ENCODE measurements around the gene P2RY13.

Gene P2RY13

DNA sequence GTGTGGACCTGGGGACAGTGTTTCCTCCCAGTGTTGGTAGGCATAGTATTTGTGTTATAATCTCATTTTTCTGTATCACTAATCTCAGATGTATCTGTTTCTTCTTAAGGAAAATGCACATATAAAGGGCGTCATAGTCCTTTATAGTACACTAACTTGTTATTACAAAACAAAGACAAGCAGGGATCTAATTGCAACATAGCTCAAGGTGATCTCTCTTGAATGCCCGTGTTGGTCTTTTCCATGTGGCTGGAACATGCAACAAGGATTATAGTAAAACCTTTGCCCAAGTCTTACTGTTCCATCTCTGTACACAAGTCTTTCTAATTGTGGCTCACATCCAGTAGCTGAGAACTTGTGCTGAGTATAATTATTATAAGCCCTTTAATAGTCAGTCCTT lies 9.2 kb downstream of the P2RY13 start:
- no peak for DNase-seq (ENCODE audit: low read depth in 2 of 2)

DNA sequence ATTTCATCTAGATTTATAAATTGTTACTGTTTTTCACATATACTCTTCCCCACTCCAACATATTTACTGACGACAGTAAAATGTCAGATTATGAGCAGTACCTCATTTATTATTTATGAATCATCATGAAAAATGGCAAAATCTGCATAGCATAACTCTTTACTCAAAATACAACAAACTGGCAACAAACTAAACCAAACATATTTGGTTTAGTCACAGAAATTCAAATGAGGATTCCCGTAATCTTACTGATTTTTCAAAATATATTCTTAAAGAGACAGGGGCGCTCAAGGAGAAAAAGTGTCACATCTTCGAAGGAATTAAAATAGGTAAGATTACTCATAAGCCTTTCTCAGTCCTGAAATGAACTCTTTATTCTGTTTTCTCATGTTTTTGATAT lies 9.7 kb downstream of the P2RY13 start:
- no peak for DNase-seq (ENCODE audit: low read depth in 2 of 2)

DNA sequence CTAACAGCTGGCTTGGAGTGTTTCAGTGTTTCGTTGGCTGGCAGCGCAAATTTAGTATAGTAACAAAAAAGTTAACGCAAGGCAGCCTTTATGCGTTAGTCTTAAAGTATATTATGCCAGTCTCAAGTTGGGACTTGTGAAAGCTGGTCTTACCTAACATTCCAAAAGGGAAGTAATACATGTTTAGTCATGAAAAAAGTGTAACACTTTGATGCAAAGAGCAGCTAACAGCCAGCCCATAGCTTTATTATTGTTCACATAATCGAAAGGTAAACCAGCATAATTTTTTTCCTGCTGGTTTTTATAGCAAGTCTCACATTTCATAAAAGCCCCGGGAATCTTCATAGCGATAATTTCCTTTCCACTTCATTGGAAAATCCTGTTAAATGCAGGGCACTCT lies 10.4 kb downstream of the P2RY13 start:
- no peak for DNase-seq (ENCODE audit: low read depth in 2 of 2)

DNA sequence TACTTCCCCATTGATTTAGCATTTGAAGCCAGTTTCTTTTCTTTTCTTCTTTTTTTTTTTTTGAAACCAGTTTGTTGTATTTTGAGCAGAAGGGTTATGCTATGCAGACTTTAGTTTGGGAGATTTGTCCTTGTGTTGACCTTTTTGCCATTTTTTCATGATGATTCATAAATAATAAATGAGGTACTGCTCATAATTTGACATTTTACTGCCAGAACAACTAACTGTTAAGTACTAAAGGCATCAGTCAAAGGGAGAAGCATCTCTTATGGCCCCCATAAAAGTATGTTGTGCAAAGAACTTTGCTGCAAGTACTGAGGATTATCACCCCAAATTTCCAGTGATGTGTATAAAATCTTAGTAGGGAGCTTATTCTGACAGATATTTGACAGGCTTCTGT lies 11.0 kb downstream of the P2RY13 start:
- no peak for DNase-seq (ENCODE audit: low read depth in 2 of 2)

DNA sequence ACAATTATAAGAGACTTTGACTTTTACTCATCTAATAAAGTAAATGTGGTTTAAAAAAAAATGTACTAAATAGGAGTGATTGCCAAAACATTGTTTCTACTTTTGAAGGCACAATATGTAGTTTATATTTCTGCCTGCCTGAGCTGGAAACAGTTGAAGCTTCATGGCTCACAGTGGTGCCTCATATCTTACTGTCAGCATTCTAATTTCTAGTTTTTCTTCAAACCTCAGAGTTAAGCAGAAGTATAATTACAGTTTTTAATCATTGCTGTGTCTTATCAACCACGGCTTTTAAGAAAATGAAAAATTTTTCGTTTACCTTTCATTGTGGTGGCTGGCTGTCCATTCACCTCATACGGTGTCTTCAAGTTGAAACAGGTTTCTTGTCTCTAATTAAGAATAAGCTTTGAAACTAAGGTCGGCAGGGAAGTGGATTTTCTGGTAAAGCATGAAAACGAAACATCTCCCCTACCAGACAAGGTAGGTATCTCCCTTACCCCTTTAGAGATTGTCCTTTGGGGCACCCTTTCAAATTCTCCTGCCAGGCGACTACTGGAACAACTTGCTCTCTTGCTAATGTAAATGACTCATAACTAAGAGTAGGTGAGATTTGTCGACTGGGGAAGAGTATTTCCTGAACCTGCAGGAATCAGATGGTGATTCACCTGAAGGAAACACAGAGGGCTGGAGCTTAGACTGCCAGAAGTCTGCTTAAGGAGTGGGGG lies 12.9 kb downstream of the P2RY13 start, which contains the start of gene GPR87:
Gene GPR87 (minus strand): TSS at position 554 of the 725 bp plus-strand sequence. CDS start 16,720 bp downstream, outside the sequence.
- DNase-seq (ENCODE audit: low read depth in 2 of 2), result no peak

DNA sequence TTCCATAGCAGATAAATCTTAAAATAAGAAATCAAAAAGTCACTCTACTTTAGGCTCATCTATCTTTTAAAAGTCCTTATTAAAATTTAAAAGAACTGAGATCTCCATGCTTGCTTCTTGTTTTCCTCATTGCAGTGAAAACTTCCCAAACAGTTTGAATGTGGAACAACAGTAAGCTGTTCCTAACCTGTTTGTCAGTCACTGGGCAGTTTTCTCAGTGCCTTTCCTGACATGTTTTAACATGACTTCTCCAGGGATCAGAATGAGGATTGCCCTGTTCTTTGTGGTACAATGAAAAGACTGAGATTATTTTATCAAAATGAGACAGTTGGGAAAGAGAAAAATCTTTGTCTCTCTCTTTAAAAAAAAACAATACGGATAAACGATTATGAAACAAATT lies 13.5 kb downstream of the P2RY13 start:
- no peak for DNase-seq (ENCODE audit: low read depth in 2 of 2)

DNA sequence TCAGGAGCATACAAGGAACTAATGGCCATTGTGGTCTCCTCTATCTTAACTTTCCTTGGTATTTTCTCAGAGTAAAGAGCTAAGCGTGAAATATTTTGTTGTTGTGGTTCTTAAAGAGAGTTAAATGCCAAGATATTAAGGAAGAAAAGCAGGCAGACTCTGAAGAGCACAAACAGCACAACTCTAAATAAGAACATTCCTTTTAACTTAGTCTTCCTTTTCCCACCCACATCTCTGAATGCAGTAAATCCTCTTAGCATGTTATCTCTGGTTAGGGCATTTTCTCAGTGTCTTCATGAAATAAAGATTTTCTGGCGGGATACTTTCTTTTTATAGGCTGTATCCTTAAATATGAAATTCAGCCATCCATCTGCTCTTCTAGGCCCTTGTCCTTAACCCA lies 14.2 kb downstream of the P2RY13 start:
- DNase-seq (ENCODE audit: low read depth in 2 of 2), result no peak

DNA sequence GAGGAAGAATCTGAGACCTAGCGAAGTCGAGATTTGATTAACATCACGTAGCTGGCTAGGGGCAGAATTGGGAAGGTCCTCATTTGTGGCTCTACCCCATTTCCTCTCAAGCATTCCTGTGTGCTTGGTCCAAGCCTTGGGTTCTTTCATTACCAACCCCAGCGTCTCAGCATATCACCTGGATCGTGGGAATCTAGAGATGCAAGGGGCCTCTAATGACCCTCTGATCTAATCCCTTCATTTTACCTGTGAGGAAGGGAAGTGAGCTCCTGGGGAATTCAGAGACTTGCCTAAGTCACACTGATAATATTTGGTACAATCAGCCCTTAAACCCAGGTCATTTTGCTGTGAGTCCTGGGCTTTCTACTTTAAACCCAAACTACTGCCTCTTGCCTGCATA lies 14.8 kb downstream of the P2RY13 start:
- DNase-seq (ENCODE audit: low read depth in 2 of 2), result no peak

DNA sequence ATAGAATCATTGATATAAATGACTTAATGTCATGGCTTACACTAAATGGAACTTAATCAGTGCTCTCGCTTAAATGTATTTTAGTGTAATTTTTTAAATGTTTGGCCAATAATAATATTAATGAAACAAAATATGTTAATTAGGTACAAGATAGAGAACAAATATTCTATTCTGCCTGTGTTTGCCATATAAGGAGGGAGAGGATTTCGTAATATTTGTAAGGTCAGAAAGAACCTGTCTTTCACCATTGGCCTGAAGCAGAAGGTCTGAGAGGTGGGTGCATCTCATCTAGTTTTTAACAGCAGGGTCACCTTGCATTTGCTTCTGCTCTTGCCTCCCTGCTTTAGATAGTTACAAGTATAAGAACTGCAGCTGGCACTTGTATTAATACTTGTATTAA lies 15.2 kb downstream of the P2RY13 start:
- DNase-seq (ENCODE audit: low read depth in 2 of 2), result no peak

DNA sequence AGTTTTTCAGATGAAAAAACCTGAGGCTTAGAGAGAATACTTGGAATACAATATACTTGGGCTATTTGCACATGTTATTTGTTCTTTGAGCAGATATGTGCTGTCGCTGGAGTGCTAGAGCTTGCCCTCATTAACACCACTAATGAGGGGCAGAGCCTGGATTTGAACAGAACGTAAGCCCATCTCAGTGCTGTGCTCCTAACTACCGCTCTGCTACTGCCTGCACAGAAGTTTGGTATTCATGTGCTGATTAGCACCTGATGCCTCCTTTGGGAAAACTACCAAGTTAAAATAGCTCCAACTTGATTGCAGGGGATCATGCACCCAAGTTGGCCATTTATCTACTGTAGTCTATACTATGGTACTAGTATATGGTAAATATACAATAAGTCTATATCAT lies 16.4 kb downstream of the P2RY13 start:
- no peak for DNase-seq (ENCODE audit: low read depth in 2 of 2)

DNA sequence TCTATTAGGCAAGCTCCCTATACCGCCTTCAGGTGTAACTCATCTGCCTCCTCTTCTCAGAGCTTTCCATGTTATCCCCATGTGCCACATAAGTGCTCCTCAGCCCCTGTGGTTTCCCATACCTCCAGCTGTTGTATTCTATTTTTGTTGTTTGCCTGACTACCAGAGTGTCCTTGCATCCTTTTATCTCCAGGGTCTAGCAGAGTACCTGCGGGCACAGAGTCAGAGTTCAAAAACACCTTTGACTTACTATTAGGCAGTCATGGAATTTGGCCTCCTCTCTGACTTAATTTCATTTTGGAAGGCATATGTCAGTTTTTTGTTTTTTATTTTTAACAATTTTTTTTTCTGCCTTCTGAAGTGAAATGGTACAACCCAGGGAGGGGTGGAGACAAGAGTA lies 19.8 kb downstream of the P2RY13 start:
- DNase-seq (ENCODE audit: low read depth in 2 of 2), result no peak

DNA sequence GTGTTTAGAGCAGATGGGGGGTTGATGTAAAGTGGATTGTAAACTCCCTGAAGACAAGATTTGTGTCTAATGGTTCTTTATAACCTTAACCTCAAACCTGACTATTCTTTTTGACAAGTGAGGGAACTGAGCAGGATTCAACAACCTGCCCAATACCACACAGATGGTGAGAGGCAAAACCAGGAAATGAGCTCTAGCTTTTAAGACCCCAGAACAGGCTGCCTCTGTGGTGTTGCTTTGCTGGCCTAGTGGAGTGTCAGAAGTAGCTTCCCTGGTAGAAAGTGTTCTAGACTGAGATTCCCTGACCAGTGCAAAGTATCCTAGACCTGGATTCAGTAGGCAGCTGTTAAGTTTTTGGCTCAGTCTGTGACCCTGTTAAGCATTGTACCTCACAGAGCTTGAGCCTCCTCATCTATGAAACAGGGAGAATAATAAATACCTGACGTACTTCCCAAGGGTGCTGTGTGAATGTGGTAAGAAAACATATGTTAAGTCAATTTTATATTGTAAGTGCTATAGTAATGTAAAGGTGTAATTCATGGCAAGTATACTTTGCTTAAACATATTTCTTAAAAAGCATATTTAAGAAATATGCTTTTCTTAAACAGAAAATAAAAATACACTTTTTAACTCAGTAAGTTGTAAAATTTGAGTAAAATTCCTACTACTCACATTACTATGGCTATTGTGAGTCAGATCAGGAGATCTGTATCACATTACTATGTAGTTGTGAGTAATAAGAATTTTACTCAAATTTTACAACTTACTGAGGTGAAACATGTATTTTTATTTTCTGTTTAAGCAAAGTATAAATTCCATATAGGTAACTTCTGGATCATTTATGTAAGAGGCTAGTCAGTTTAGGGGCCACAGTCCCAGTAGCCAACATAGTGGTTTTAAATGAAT lies 21.5 kb downstream of the P2RY13 start:
- DNase-seq (ENCODE audit: low read depth in 2 of 2), result no peak

DNA sequence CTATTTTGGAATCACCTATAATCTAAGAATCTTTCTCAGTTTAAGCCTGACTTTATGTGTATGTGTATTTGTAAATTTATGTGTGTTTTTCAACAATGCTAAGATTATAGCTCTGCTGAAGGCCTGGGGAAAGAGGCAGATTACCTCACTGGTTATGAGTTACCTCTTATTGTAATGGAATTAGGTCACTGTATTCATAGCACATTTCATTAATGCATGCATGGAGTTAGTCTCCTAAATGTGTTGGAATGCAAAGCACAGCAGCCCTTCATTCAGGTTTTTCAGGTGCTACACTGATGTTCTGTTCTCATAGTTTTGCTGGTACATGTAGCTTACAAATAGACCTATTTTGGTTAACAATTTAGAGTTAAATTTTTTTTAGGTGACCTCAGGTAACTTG lies 22.2 kb downstream of the P2RY13 start:
- DNase-seq (ENCODE audit: low read depth in 2 of 2), result no peak

DNA sequence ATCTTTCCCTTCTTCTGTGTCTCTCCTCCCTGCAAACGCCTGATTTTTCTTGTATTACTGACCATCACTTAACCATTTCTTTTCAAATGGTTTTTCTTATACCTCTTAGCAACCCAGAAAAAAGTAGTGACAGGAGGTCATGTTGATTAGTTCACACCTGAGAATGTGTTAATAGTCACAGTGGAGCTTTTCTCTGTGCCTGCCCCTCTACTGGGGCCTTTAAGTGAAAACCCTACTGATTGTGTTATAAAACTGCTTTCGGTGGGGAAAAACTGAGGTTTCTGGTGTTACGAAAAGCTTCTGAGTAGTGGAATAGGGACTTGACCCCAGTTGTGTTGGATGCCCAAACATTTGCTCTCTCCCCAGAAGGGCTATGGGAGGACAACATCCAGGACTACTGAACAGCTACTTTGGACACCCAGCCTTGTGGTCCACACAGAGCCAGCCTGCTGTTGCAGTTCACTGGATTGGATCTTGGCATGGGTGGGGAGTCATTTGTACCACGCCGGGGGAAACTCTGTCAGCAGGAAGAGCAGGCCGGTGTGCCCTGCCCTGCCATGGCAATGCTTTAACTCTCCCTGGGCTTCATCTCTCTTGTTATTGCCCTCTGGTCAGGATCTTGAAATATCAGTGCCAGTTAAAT lies 23.1 kb downstream of the P2RY13 start:
- no peak for DNase-seq (ENCODE audit: low read depth in 2 of 2)

DNA sequence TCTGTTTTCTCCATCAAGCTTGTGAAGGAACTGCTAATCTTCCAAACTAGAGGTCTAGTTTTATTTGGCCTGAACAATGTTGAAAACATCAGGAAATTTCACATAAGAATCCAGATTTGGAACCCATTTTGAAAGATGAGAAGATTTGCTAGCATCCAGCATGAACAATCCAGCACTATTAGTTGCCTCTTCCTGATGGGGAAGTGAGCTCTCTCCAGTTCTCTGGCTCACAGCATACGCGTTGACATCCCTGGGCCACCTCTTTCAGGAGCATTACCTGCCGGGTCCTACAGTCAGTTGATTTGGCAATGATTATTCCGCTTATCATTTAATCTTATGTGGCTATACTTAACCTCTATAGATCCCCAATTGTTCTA lies 23.6 kb downstream of the P2RY13 start:
- no peak for DNase-seq (ENCODE audit: low read depth in 2 of 2)

DNA sequence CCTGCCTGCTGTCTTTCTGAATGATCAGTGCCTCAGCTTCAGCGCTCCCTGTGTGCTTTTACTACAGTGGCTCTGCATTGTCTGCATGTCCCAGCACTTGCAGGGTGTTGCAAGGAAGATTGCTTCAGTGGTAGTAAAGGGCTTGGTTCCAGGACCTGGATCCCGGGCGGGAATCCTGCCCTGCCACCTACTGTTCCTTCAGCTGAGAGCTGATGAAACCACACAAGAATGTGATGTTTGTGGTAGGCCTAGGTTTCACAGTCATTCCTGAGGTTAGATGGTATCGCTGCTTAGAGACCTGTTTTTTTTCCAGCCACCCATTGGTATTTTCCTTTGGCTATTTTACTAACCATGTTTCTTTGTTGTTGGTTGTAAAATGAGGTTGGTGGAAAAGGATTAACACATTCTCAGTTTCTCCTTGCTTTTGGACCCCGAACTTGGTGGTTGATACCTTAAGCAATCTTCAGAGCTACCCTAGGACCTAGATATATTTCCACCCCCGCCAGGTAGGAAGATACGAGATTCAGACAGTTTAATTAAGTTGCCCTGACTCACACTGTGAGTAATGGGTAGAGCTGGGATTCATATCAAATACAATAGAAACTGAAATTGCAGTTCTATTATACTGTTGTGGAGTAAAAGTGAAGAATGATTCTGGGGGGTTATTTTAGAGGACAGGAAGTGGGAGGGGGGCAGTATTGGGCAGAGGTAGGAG lies 24.1 kb downstream of the P2RY13 start:
- no peak for DNase-seq (ENCODE audit: low read depth in 2 of 2)

DNA sequence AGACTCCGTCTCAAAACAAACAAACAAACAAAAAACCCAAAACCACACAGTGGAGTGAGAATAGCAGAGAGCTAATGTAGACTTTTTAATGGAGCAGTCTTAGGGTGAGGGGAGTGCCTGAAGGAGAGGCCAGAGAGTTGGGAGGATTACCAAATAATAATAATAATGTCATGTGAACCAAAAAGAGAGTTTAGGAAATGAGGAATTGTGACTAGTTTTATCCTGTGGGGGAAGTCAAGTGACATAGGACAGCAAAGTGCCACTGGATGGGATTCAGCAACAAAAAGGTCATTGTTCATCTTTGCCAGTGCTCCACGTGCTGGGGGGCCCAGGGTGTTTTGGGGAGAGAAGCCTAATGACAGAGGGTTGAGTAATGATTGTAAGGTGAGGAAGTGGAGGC lies 25.6 kb downstream of the P2RY13 start:
- no peak for DNase-seq (ENCODE audit: low read depth in 2 of 2)

DNA sequence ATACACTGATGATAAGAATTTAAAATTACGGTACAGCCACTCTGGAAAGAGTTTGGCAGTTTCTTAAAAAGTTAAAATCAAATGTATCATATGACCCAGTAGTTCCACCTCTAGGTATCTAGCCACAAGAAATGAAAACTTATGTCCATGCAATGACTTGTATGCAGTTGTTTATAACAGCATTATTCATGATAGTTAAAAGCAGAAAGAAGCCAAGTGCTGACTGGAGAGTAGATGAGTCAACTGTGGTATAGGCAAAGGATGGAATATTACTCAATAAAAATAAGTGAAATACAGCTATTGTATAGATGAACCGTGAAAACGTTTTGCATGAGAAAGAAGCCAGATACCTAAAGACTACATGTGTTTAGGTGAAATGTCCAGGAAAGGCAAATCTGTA lies 27.6 kb downstream of the P2RY13 start:
- no peak for DNase-seq (ENCODE audit: low read depth in 2 of 2)

DNA sequence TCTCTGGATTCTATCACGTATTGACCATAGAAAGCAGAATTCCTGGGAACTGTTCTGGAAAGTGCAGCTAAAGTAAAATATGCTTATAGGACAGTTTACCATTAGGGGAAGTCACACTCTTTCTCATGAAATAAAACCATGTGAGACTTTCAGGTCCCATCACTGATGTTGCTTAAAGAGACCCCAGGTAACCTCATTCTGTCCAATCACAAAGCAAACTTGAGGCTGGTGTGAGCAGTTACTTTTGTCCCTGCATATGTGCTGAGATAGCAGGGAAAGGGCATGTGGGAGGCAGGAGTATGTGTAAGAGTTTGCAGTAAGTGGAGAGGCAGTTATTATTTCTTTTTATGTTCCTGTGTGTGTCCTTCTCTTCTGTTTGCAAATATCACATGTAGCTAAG lies 28.8 kb downstream of the P2RY13 start:
- DNase-seq (ENCODE audit: low read depth in 2 of 2), result no peak

DNA sequence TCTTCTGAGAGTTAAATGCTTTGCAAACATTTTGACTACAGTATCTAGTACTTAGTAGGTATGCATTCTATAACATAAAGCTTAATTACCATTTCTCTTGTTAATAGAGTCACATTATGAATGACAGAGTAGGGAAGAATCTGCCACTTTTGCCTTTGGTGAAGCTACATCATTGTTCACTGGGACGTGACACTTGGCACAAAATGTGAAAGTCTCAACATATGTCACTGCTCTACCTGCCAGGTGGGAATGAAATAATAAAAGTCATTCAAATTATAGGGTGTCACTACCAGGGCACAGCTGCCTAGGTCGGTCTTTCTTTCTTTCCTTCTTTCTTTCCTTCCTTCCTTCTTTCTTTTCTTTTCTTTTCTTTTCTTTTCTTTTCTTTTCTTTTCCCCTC lies 30.3 kb downstream of the P2RY13 start:
- no peak for DNase-seq (ENCODE audit: low read depth in 2 of 2)

DNA sequence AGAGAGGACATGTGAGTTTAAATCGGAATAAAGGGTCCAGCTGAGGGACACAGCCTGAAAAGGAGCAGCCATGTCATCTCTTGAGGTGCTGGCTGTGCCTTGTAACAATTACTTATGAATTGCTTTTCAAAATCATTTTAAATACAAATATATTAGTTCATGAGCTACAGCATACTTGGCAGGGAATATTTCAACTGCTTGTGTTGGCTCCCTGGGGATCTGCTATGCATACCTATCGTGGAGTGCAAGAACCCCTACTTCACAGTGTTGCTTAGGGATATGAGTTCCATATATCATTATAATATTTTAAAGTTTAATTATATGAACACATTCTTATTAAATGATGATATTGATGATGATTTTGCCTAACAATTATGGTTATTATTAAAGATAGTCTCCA lies 31.9 kb downstream of the P2RY13 start:
- no peak for DNase-seq (ENCODE audit: low read depth in 2 of 2)

DNA sequence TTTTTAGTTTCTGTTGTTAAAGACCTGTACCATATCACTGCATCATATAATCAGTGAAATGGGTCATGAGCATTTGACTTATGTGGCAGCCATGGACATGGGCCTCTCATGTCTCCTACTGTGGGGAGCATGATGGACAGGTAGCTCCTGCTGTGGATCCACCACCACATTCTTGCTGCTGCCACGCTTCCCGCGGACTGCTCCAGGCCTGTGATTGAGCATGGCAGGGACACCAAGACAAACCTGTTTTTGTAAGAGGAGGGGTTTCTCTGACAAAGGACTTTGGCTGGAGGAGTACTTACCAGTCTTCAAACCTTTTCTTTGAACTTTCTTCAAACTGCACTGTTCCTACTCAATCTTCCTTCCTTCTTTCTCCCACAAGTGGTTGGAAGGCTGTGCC lies 33.1 kb downstream of the P2RY13 start:
- DNase-seq (ENCODE audit: low read depth in 2 of 2), result no peak

Data from stimulated activated CD4-positive, alpha-beta T cell treated with anti-CD3 and anti-CD28 coated beads, Interleukin-1b, Interleukin-23, amount 100 ng/mL, for 4 hours (primary cell).